OCI-LY7 (cell line): ENCODE results near the gene LRRC70. TPM values are rescaled to one million over a fixed set of nuclear protein-coding genes. Genes with fewer than 3 reads are reported as not detected.

Experiments
- BruUV-seq: library from RNA; stranded (reverse); fragments of 400-500 nt; replicated peaks from 2 replicates; lab custom pipeline; 2021; lab: Mats Ljungman, UMichigan
- CTCF ChIA-PET: fragments of 300-600 bp; sonication (Branson Sonifier 250); formaldehyde crosslinking; loops from one replicate; lab custom pipeline; 2022; ENCODE audit warnings: antibody characterized with exemption; ENCODE audit not compliant: unreplicated experiment; lab: Charles Lee
- POLR2A ChIA-PET: fragments of 300-600 bp; sonication (Branson Sonifier 250); formaldehyde crosslinking; loops from one replicate; lab custom pipeline; 2022; ENCODE audit warnings: antibody characterized with exemption; lab: Charles Lee
- DNase-seq: peaks from one replicate; pipeline ENCODE4 v3.0.0-alpha.2; 2015; ENCODE audit warnings: low spot score
- H2AFZ ChIP-seq: fragments of 200-600 bp; sonication (generic), shearing (Covaris generic); 2 replicates; pipeline ENCODE4 v1.6.1; 2014; ENCODE audit warnings: mild to moderate bottlenecking, antibody characterized with exemption, low read length, moderate library complexity
- H3K27ac ChIP-seq: fragments of 200-600 bp; sonication (generic); 2 replicates; pipeline ENCODE4 v1.5.1; 2014; ENCODE audit warnings: mixed run types, low read depth, mild to moderate bottlenecking, moderate library complexity, low read length, inconsistent platforms; ENCODE audit not compliant: poor library complexity, severe bottlenecking
- H3K36me3 ChIP-seq: fragments of 200-600 bp; sonication (generic); 2 replicates; pipeline ENCODE4 v1.6.1; 2014; ENCODE audit warnings: mild to moderate bottlenecking, antibody characterized with exemption, low read length, moderate library complexity, mixed read lengths; ENCODE audit not compliant: insufficient read depth
- H3K4me1 ChIP-seq: fragments of 200-600 bp; sonication (generic); 2 replicates; pipeline ENCODE4 v1.5.1; 2014; ENCODE audit warnings: mild to moderate bottlenecking, low read length; ENCODE audit not compliant: insufficient read depth, poor library complexity, severe bottlenecking
- H3K4me2 ChIP-seq: fragments of 200-600 bp; sonication (generic); 2 replicates; pipeline ENCODE4 v1.6.1; 2014; ENCODE audit warnings: mild to moderate bottlenecking, low read length
- H3K4me3 ChIP-seq: fragments of 200-600 bp; sonication (generic); 2 replicates; pipeline ENCODE4 v1.5.1; 2014; ENCODE audit warnings: mild to moderate bottlenecking, low read depth, low read length; ENCODE audit not compliant: poor library complexity, severe bottlenecking
- H3K79me2 ChIP-seq: fragments of 200-600 bp; sonication (generic); 2 replicates; pipeline ENCODE4 v1.6.1; 2016; ENCODE audit warnings: low read depth, mild to moderate bottlenecking, low read length, moderate library complexity, mixed read lengths; ENCODE audit not compliant: insufficient read depth
- H3K9me2 ChIP-seq: fragments of 200-600 bp; sonication (generic); 2 replicates; pipeline ENCODE4 v1.6.1; 2016; ENCODE audit warnings: mild to moderate bottlenecking, low read length, mixed read lengths; ENCODE audit not compliant: insufficient read depth
- H3K9me3 ChIP-seq: fragments of 200-600 bp; sonication (generic); 2 replicates; pipeline ENCODE4 v1.6.1; 2014; ENCODE audit warnings: mild to moderate bottlenecking, mixed run types, low read length, mixed read lengths
- H4K20me1 ChIP-seq: fragments of 200-600 bp; sonication (generic); 2 replicates; pipeline ENCODE4 v1.6.1; 2014; ENCODE audit warnings: mild to moderate bottlenecking, antibody characterized with exemption, low read length, moderate library complexity, mixed read lengths; ENCODE audit not compliant: insufficient read depth
- CTCF ChIP-seq: fragments of 200-600 bp; sonication (generic); conservative IDR thresholded peaks from 2 replicates; pipeline ENCODE4 v1.5.1; 2014; ENCODE audit warnings: mild to moderate bottlenecking, antibody characterized with exemption, low read length, moderate library complexity, mixed read lengths
- EZH2phosphoT487 ChIP-seq: fragments of 200-600 bp; sonication (generic); IDR thresholded peaks from 2 replicates; pipeline ENCODE4 v1.6.1; 2018; ENCODE audit warnings: low read depth, borderline replicate concordance, mild to moderate bottlenecking, mixed run types, antibody characterized with exemption, low read length, moderate library complexity, mixed read lengths
- intact Hi-C: fragments of 100-400 bp; cut with micrococcal nuclease; formaldehyde crosslinking; loops from one replicate; pipeline ENCODE4 v1.10.0; 2022; ENCODE audit not compliant: unreplicated experiment
- total RNA-seq, 2 experiments: library from RNA; depleted of rRNA in 1 of 2; stranded (reverse); fragments of >200 nt in 1 of 2; shearing (Covaris generic) in 1 of 2; gene quantifications; 2 replicates each; pipeline ENCODE4 v1.2.3, GENCODE V29; 2014 to 2022

LRRC70 gene
- total RNA-seq, 2 experiments from 2014 or later: 1.1 to 1.6 TPM

GRCh38 chr5:62568143-62568542 lies 10.5 kb upstream of the LRRC70 start:
- Histone ChIP-seq H3K4me3 (no peak overlapping the region), H2AFZ (no peak overlapping the region), H3K79me2 (no peaks in the 10 kb centered on the region), H3K9me2 (no peaks in the 10 kb centered on the region), H4K20me1 (no peaks in the 10 kb centered on the region), H3K36me3 (peaks cover 48% of the 10 kb centered on the region), H3K4me1 (no peaks in the 10 kb centered on the region), H3K4me2 (no peak overlapping the region), H3K27ac (no peak overlapping the region), H3K9me3 (no peaks in the 10 kb centered on the region; the same call in 1 of the 2 replicates)
- BruUV-seq: no TSS peak
- POLR2A ChIA-PET: interaction anchor here (0.7 to 2.2 kb wide), 4 partner anchors 10 to 24 kb away, joined by 3 to 8 read pairs (median 5); partner anchors contain the start of gene LRRC70
- intact Hi-C loops: no loop called here
- no peak for TF ChIP-seq CTCF
- no peak for TF ChIP-seq EZH2phosphoT487
- CTCF ChIA-PET: no interaction called here
- DNase-seq: no peak

DNA sequence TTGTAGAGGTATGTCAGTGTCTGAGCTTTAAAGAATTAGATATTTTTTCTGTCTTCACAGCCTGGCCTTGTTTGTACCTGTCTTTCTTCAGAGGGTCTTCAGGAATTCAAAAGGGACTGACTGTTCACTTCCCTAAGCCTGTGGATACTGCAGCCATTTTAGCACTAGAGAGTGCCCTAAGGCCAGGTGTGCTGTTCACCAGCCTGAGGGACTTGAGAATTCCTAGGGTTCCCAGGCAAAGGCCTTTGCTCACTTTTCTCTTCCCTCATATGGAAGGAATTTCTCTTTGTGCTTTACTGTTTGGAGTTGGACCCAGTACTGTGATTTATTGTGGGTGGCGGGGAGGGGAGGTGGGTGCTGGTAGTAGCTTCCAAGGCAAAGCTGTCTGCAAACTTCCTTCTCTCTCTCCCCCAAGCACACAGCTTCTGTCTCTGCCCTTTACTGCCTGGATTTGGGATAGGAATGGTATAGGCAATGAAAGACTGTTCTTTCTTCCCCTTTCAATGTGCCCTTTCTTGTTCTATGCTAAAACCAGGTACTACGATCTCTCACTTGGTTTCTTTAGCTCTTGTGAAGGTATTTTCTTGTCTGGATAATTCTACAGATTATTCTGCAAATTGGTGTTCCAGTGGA lies 9.7 kb upstream of the LRRC70 start:
- POLR2A ChIA-PET: interaction anchor here (0.7 to 6.1 kb wide), 5 partner anchors 10 to 23 kb away, joined by 3 to 40 read pairs (median 5); partner anchors contain the start of gene LRRC70
- no peak for DNase-seq
- H4K20me1 ChIP-seq: no peaks in the 10 kb centered on the region; the same call in 1 of the 2 replicates
- CTCF ChIA-PET: no interaction called here
- H3K9me2 ChIP-seq: no peaks in the 10 kb centered on the region
- H3K4me3 ChIP-seq: no peak overlapping the region
- H3K79me2 ChIP-seq: no peaks in the 10 kb centered on the region
- H3K36me3 ChIP-seq: peaks cover 47% of the 10 kb centered on the region
- H3K27ac ChIP-seq: no peak overlapping the region
- H3K4me2 ChIP-seq: no peak overlapping the region
- no peaks in the 10 kb centered on the region for H3K4me1 ChIP-seq
- intact Hi-C loops: no loop called here
- H3K9me3 ChIP-seq: no peaks in the 10 kb centered on the region; the same call in 1 of the 2 replicates
- BruUV-seq: no TSS peak
- H2AFZ ChIP-seq: no peak overlapping the region
- TF ChIP-seq CTCF (no peak), EZH2phosphoT487 (no peak)

DNA sequence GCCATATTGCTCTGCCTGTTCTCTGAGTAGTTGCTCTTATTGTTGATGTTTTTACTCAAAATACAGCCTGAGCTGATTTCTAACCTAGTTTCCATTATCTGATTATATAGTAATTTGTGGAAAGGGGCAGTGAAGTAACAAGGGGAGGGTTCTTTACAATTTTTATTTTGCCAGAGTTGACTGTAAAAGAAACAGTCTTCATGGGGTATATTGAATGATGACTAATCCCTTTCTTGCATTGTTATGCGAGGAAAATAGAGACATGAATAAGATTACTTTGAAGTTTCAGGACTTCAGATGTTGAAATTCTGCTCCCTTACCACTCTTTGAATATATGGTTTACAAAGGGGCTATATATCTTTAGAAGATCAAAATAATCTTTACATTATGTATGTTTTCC lies 9.1 kb upstream of the LRRC70 start:
- CTCF ChIA-PET: no interaction called here
- POLR2A ChIA-PET: interaction anchor here (0.6 to 6.1 kb wide), 5 partner anchors 13 to 99 kb away, joined by 3 to 40 read pairs (median 5); no protein-coding TSS in a partner anchor
- no peak for DNase-seq

More for the DNA sequence above, 9.1 kb upstream of the LRRC70 start:
- Histone ChIP-seq H4K20me1 (peaks cover 1% of the 10 kb centered on the region; the same call in 1 of the 2 replicates), H3K9me2 (no peaks in the 10 kb centered on the region), H3K9me3 (no peaks in the 10 kb centered on the region; the same call in 1 of the 2 replicates), H3K4me3 (no peak overlapping the region), H3K27ac (no peak overlapping the region), H3K36me3 (peaks cover 41% of the 10 kb centered on the region), H3K4me2 (no peak overlapping the region), H2AFZ (no peak overlapping the region), H3K4me1 (no peaks in the 10 kb centered on the region), H3K79me2 (no peaks in the 10 kb centered on the region)
- intact Hi-C loops: no loop called here
- no TSS peak for BruUV-seq
- TF ChIP-seq EZH2phosphoT487 (no peak), CTCF (no peak)
